ENCODE results near the gene OTUB2.

The OTUB2 gene

DNA sequence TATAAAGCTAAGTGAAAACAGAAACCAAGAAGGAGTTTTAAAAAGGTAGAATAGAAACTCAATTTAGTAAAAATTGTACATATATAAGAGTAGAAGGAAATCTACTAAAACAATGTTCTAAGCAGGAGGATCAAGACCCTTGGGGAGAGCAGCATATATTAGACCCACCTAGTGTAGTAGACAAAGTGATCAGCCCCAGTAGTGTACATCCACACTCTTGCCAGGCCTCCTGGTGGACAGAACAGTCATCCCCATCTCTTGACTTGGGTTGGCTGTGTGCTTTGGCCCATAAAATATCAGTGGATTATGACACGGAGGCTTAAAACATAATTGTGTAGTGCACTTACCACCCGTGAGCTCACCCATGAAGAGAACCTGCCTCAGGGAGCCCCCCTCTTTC is 10.9 kb upstream of the OTUB2 start:
- no peak overlapping the region for H3K18ac ChIP-seq (ENCODE audit: low read length)
- H3K36me3 ChIP-seq (replicated peaks in 1 of 2; ENCODE audit: control insufficient read depth in 2 of 2, insufficient read depth in 2 of 2, low read length in 2 of 2) = no peaks in the 10 kb centered on the region
- H2BK12ac ChIP-seq (ENCODE audit: low read length) = no peak overlapping the region
- H2BK15ac ChIP-seq (ENCODE audit: low read length) = no peak overlapping the region
- H3K9me3 ChIP-seq (replicated peaks in 1 of 2; ENCODE audit: control insufficient read depth in 2 of 2, insufficient read depth in 1 of 2, low read depth in 1 of 2, low read length in 2 of 2) = no peaks in the 10 kb centered on the region
- H3K14ac ChIP-seq (ENCODE audit: low read length) = no peak overlapping the region
- no peak overlapping the region for H2AK5ac ChIP-seq (ENCODE audit: low read depth, low read length)
- no peak overlapping the region for H3K4me3 ChIP-seq (ENCODE audit: low read length in 2 of 2)
- peaks cover 0 to 18% (median 2%) of the 10 kb centered on the region in 3 experiments for H3K27me3 ChIP-seq (ENCODE audit: control insufficient read depth in 3 of 3, insufficient read depth in 3 of 3, low read depth in 1 of 3, low read length in 3 of 3)
- H3K9ac ChIP-seq (ENCODE audit: low read depth, low read length, poor library complexity) = no peak overlapping the region
- no peak for DNase-seq (ENCODE audit: low spot score)
- no peak overlapping the region for H4K8ac ChIP-seq (ENCODE audit: low read depth, low read length)
- no peak overlapping the region for H2BK5ac ChIP-seq (ENCODE audit: low read length)
- H3K4me1 ChIP-seq (ENCODE audit: control insufficient read depth in 2 of 2, insufficient read depth in 1 of 2, low read depth in 1 of 2, low read length in 2 of 2) = peaks cover 0 to 8% of the 10 kb centered on the region in 2 donors
- H3K4me2 ChIP-seq (ENCODE audit: insufficient read depth, low read length, poor library complexity, severe bottlenecking) = no peak overlapping the region
- no peak overlapping the region for H3K23ac ChIP-seq (ENCODE audit: low read depth, low read length, poor library complexity)
- no peak overlapping the region for H2BK120ac ChIP-seq (ENCODE audit: low read depth, low read length)
- no peak overlapping the region for H3K4ac ChIP-seq (ENCODE audit: low read length)
- H3K79me1 ChIP-seq (ENCODE audit: low read depth, low read length) = peaks cover 2% of the 10 kb centered on the region
- no peak overlapping the region for H3K27ac ChIP-seq (replicated peaks; ENCODE audit: low read length)
- no CpG with 5 or more reads among the region's 2 CpGs for WGBS, 2 donors (ENCODE audit: extremely low coverage in 2 of 2, insufficient read length in 2 of 2, insufficient replicate concordance in 1 of 2)
- no peak overlapping the region for H4K91ac ChIP-seq (ENCODE audit: low read depth, low read length, poor library complexity)
- H2AFZ ChIP-seq (ENCODE audit: low read length) = no peak overlapping the region

- H2BK5ac ChIP-seq (ENCODE audit: low read length) = peak overlapping the region; percentile 87
- H3K23ac ChIP-seq (ENCODE audit: low read depth, low read length, poor library complexity) = no peak overlapping the region
- no peaks in the 10 kb centered on the region for H3K36me3 ChIP-seq (replicated peaks in 1 of 2; ENCODE audit: control insufficient read depth in 2 of 2, insufficient read depth in 2 of 2, low read length in 2 of 2)
- peak overlapping the region; percentile 82 for H2AK5ac ChIP-seq (ENCODE audit: low read depth, low read length)
- H4K91ac ChIP-seq (ENCODE audit: low read depth, low read length, poor library complexity) = no peak overlapping the region
- H2AFZ ChIP-seq (ENCODE audit: low read length) = no peak overlapping the region
- peaks cover 2% of the 10 kb centered on the region for H3K79me1 ChIP-seq (ENCODE audit: low read depth, low read length)
- H3K18ac ChIP-seq (ENCODE audit: low read length) = peak overlapping the region; percentile 78
- H3K27me3 ChIP-seq (ENCODE audit: control insufficient read depth in 3 of 3, insufficient read depth in 3 of 3, low read depth in 1 of 3, low read length in 3 of 3) = peaks cover 0 to 18% (median 2%) of the 10 kb centered on the region in 3 experiments
- no peak overlapping the region for H2BK12ac ChIP-seq (ENCODE audit: low read length)
- H3K14ac ChIP-seq (ENCODE audit: low read length) = no peak overlapping the region
- peaks cover 0 to 12% of the 10 kb centered on the region in 2 donors for H3K4me1 ChIP-seq (ENCODE audit: control insufficient read depth in 2 of 2, insufficient read depth in 1 of 2, low read depth in 1 of 2, low read length in 2 of 2)
- H3K4ac ChIP-seq (ENCODE audit: low read length) = peak overlapping the region; percentile 90
- H3K27ac ChIP-seq (replicated peaks; ENCODE audit: low read length) = no peak overlapping the region
- no peak for DNase-seq (ENCODE audit: low spot score)
- peak overlapping the region in 1 of 2 donors; percentile 24 for H3K4me3 ChIP-seq (ENCODE audit: low read length in 2 of 2)
- H3K9me3 ChIP-seq (replicated peaks in 1 of 2; ENCODE audit: control insufficient read depth in 2 of 2, insufficient read depth in 1 of 2, low read depth in 1 of 2, low read length in 2 of 2) = no peaks in the 10 kb centered on the region
- WGBS, 2 donors (ENCODE audit: extremely low coverage in 2 of 2, insufficient read length in 2 of 2, insufficient replicate concordance in 1 of 2) = no CpG with 5 or more reads among the region's 8 CpGs
- H2BK15ac ChIP-seq (ENCODE audit: low read length) = peak overlapping the region; percentile 91
- no peak overlapping the region for H3K4me2 ChIP-seq (ENCODE audit: insufficient read depth, low read length, poor library complexity, severe bottlenecking)
- no peak overlapping the region for H4K8ac ChIP-seq (ENCODE audit: low read depth, low read length)
- no peak overlapping the region for H3K9ac ChIP-seq (ENCODE audit: low read depth, low read length, poor library complexity)
- H2BK120ac ChIP-seq (ENCODE audit: low read depth, low read length) = no peak overlapping the region
Measured at GRCh38 chr14:94016446-94016976, 9.6 kb upstream of the OTUB2 start.

- DNase-seq (ENCODE audit: low spot score) = no peak
- H3K14ac ChIP-seq (ENCODE audit: low read length) = no peak overlapping the region
- no peaks in the 10 kb centered on the region for H3K36me3 ChIP-seq (replicated peaks in 1 of 2; ENCODE audit: control insufficient read depth in 2 of 2, insufficient read depth in 2 of 2, low read length in 2 of 2)
- H3K23ac ChIP-seq (ENCODE audit: low read depth, low read length, poor library complexity) = no peak overlapping the region
- no peak overlapping the region for H3K4me2 ChIP-seq (ENCODE audit: insufficient read depth, low read length, poor library complexity, severe bottlenecking)
- H3K27me3 ChIP-seq (ENCODE audit: control insufficient read depth in 3 of 3, insufficient read depth in 3 of 3, low read depth in 1 of 3, low read length in 3 of 3) = peaks cover 0 to 18% (median 2%) of the 10 kb centered on the region in 3 experiments
- H3K4me3 ChIP-seq (ENCODE audit: low read length in 2 of 2) = no peak overlapping the region
- peaks cover 14 to 29% of the 10 kb centered on the region in 2 donors for H3K4me1 ChIP-seq (ENCODE audit: control insufficient read depth in 2 of 2, insufficient read depth in 1 of 2, low read depth in 1 of 2, low read length in 2 of 2)
- no peak overlapping the region for H2BK12ac ChIP-seq (ENCODE audit: low read length)
- no peak overlapping the region for H3K27ac ChIP-seq (replicated peaks; ENCODE audit: low read length)
- WGBS, 2 donors (ENCODE audit: extremely low coverage in 2 of 2, insufficient read length in 2 of 2, insufficient replicate concordance in 1 of 2) = no CpG with 5 or more reads among the region's 8 CpGs
- H3K79me1 ChIP-seq (ENCODE audit: low read depth, low read length) = peaks cover 2% of the 10 kb centered on the region
- H2BK120ac ChIP-seq (ENCODE audit: low read depth, low read length) = no peak overlapping the region
- no peak overlapping the region for H3K18ac ChIP-seq (ENCODE audit: low read length)
- H4K91ac ChIP-seq (ENCODE audit: low read depth, low read length, poor library complexity) = no peak overlapping the region
- H2BK5ac ChIP-seq (ENCODE audit: low read length) = no peak overlapping the region
- H2AFZ ChIP-seq (ENCODE audit: low read length) = no peak overlapping the region
- H3K4ac ChIP-seq (ENCODE audit: low read length) = no peak overlapping the region
- H2AK5ac ChIP-seq (ENCODE audit: low read depth, low read length) = no peak overlapping the region
- H3K9ac ChIP-seq (ENCODE audit: low read depth, low read length, poor library complexity) = no peak overlapping the region
- H2BK15ac ChIP-seq (ENCODE audit: low read length) = no peak overlapping the region
- no peaks in the 10 kb centered on the region for H3K9me3 ChIP-seq (replicated peaks in 1 of 2; ENCODE audit: control insufficient read depth in 2 of 2, insufficient read depth in 1 of 2, low read depth in 1 of 2, low read length in 2 of 2)
- H4K8ac ChIP-seq (ENCODE audit: low read depth, low read length) = no peak overlapping the region
Measured at GRCh38 chr14:94018308-94018707, 7.8 kb upstream of the OTUB2 start.

DNA sequence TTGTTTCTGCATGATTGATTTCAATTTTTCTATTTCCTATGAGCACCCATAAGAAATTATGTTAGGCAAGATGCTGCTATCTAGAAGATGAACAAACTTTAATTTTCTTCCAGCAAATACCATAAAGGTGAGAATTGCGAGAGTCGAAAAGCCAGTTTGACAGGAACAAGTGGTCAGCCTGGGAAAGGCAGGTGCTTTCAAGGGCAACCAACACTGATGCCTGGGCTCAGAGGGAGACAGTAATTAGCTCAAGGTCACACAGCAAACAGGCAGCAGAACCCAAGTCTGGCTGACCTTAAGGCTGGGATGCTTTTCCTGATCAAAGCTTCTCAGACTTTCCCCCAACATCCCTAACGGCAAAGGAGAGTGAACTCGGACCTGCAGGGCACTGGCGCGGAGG is 6.8 kb upstream of the OTUB2 start:
- Histone ChIP-seq H3K23ac (ENCODE audit: low read depth, low read length, poor library complexity) (no peak overlapping the region), H4K91ac (ENCODE audit: low read depth, low read length, poor library complexity) (no peak overlapping the region), H3K4ac (ENCODE audit: low read length) (no peak overlapping the region), H3K4me3 (ENCODE audit: low read length in 2 of 2) (no peak overlapping the region), H2AK5ac (ENCODE audit: low read depth, low read length) (peak overlapping the region; percentile 11), H3K4me2 (ENCODE audit: insufficient read depth, low read length, poor library complexity, severe bottlenecking) (no peak overlapping the region), H3K14ac (ENCODE audit: low read length) (no peak overlapping the region), H3K36me3 (replicated peaks in 1 of 2; ENCODE audit: control insufficient read depth in 2 of 2, insufficient read depth in 2 of 2, low read length in 2 of 2) (no peaks in the 10 kb centered on the region), H3K27me3 (ENCODE audit: control insufficient read depth in 3 of 3, insufficient read depth in 3 of 3, low read depth in 1 of 3, low read length in 3 of 3) (peaks cover 0 to 18% (median 2%) of the 10 kb centered on the region in 3 experiments), H2BK120ac (ENCODE audit: low read depth, low read length) (no peak overlapping the region), H3K18ac (ENCODE audit: low read length) (peak overlapping the region; percentile 11), H3K4me1 (ENCODE audit: control insufficient read depth in 2 of 2, insufficient read depth in 1 of 2, low read depth in 1 of 2, low read length in 2 of 2) (peaks cover 14 to 33% of the 10 kb centered on the region in 2 donors), H3K9ac (ENCODE audit: low read depth, low read length, poor library complexity) (no peak overlapping the region), H4K8ac (ENCODE audit: low read depth, low read length) (no peak overlapping the region), H3K9me3 (replicated peaks in 1 of 2; ENCODE audit: control insufficient read depth in 2 of 2, insufficient read depth in 1 of 2, low read depth in 1 of 2, low read length in 2 of 2) (no peaks in the 10 kb centered on the region), H2BK5ac (ENCODE audit: low read length) (peak overlapping the region; percentile 56), H2AFZ (ENCODE audit: low read length) (no peak overlapping the region), H2BK12ac (ENCODE audit: low read length) (no peak overlapping the region), H3K79me1 (ENCODE audit: low read depth, low read length) (peaks cover 2% of the 10 kb centered on the region), H3K27ac (replicated peaks; ENCODE audit: low read length) (no peak overlapping the region), H2BK15ac (ENCODE audit: low read length) (no peak overlapping the region)
- WGBS, 2 donors (ENCODE audit: extremely low coverage in 2 of 2, insufficient read length in 2 of 2, insufficient replicate concordance in 1 of 2) = no CpG with 5 or more reads among the region's 6 CpGs
- DNase-seq (ENCODE audit: low spot score) = no peak

Data from neuronal stem cell (in vitro differentiated cells).